Embryonic facial prominence (tissue), 1 donor: ENCODE measurements around the gene TCTN1.

Source experiments
- DNase-seq: peaks from one replicate; pipeline ENCODE4 v3.0.0-alpha.2; 2016; ENCODE audit errors: extremely low spot score

Gene TCTN1

GRCh38 chr12:110680032-110680431 lies 66.1 kb downstream of the TCTN1 start:
- no peak for DNase-seq

DNA sequence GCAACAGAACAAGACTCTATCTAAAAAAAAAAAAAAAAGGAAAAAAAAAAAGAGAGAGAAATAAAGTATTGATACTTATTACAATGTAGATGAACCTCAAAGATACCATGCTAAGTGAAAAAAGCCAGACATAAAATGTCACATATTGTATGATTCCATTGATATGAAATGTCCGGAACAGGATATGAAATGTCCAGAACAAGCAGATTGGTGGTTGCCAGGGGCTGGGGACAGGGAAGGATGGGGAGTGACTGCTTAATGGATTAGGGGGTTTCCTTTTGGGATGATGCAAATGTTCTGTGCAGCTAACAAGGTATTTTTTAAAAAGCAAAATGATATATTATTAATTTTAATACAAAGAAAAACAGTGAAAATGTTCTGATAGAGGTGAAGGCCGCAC lies 70.0 kb downstream of the TCTN1 start:
- DNase-seq, result no peak

- DNase-seq, result no peak
These were observed 70.4 kb downstream of the TCTN1 start for GRCh38 chr12:110684312-110684836.

- no peak for DNase-seq
These were observed 72.5 kb downstream of the TCTN1 start for GRCh38 chr12:110686294-110686903.

DNA sequence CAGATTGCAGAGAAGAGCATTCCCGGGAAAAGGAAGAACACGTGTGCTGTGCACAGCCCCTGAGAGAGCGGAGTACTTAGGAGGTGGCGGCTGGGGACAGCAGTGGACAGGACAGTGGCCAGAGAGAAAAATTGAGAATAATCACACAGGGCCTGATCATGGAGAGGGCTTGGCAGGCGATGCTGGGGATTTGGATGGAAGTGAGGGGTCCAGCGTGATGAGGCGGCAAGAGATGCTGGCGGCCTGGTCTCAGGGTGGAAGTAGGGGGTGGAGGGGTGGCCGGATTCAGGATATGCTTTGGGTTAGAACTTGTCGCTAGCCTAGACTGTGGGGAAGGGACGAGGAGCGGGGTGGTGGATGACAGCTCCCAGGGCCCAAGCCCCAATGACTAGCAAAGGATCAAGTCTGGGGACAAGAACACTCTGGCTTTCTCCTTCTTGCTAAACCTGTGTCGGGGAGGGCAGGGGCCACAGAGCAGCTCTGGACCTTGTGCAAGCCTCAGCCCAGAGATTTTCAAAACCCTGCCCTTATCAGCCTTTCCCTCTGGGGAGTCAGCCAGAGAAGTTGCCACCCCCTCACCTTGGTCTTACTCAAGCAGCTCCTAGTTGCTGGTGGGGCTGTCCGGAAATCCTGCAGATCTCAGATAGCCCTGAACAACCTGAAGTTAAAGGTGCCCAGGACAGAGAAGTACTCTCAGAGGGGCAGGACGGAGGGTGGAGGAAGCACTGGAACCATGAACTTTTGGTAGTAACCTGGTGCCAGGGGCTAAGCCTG lies 73.7 kb downstream of the TCTN1 start:
- DNase-seq, result no peak

- peak; percentile 58 for DNase-seq
These were observed 74.7 kb downstream of the TCTN1 start, which contains the start of gene HVCN1 for GRCh38 chr12:110688446-110689280. HVCN1 (minus strand) TSS chr12:110689115; CDS start chr12:110683245, 5,870 bp downstream.

DNA sequence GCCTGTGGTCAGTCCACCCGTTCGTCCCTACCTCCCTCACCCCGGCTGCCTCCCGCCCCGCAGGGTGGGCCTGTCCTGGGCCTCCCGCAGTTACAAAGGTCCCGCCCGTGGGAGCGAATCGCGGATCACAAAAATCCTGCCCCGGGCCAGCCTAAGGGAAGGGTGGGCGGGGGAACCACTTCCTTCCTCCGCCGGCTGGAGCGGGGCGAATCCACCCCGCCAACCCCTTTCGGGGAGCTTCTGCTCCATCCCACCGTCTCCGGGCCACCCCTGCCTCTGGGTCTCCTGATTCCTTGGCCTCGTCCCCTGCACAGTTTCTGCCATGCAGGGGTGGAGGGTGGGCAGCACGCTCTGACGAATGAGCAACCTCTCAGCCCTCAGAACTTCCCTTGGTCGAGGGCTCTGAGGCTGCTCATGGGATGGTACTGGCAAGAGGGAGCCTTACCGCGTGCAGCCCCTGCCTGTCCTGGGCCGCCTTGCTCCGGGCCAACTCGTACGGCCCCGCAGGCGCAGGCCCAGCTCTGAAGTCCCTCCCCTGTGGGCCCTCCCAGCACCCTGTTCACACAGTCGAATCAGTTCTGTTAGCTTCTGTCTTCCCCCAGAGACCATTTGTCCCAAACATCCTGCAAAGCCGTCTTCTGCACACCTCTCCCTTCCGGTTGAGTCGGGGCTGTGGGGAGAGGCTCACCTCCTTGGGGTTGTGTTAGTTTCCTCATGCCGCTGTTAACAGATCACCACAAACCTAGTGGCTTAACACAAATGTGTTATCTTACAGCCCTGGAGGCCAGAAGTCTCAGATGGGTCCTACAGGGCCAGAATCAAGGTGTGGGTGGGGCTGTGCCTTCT lies 75.6 kb downstream of the TCTN1 start:
- DNase-seq, result no peak

- DNase-seq, result no peak
These were observed 76.2 kb downstream of the TCTN1 start for GRCh38 chr12:110690127-110690430.

DNA sequence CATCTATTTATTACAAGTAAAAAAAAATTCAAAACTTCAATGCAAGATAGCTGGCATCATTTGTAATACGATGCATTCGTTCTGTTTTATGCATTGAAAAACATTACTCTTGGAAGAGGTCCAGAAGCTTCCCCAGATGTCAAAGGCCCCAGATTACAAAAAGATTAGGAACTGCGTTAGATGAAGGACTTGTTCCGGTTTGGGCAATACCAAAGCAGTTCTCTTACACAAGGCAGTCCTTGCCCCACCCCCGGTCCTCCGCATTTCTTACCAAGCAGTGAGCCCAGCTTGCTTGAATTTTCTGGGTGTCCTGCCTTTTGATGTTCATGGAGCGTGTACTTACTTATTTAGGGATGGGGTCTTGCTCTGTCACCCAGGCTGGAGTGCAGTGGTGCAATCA lies 79.8 kb downstream of the TCTN1 start:
- DNase-seq, result no peak

- no peak for DNase-seq
These were observed 80.5 kb downstream of the TCTN1 start for GRCh38 chr12:110694330-110694901.

DNA sequence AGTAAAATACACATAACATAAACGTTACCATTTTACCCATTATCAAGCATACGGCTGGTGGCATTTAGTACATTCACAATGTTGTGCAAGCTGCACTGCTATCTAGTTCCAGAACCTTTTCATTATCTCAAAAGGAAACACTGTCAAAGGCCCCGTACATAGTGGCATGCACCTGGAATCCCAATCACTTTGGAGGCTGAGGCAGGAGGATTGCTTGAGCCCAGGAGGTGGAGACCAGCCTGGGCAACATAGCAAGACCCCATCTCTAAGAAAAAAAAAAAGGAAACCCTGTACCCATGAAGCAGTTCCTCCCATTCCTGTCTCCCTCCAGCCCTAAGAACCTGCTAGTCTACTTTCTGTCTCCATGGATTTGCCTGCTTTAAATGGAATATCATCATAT lies 82.4 kb downstream of the TCTN1 start:
- no peak for DNase-seq

- no peak for DNase-seq
These were observed 83.3 kb downstream of the TCTN1 start for GRCh38 chr12:110697236-110697635.

DNA sequence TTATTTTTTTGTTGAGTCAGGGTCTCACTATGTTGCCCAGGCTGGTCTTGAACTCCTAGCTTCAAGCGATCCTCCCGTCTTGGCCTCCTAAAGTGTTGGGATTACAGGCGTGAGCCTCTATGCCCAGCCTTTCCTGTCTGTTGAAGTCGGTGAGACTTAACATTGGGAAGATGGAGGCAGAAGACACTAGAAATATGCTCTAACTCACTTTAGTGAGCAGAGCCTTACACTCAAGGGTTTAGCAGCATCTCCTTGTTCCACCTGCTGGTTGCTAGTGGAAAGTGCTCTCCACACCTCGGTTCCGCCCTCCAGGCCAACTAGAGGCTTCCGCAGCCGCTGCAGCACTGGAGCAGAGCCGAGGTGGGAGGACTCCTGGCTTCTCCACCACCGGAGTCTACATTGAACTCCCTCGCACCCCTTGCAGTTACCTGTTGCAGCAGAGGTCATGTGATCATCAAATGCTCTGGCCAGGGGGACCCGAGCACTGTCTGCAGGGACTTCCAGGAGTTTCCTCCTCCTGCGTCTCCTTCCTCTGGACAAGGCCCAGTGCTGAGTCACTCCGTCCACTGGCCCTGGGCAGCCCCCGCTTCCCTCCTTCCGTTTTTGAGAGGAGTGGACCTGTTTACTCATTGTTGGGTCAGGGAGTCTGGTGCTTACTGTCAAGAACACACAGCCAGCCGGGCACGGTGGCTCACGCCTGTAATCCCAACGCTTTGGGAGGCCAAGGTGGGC lies 84.4 kb downstream of the TCTN1 start:
- DNase-seq, result no peak
